Measurements from ENCODE around the gene KRTAP10-4.
"Not testable (repeated sequence)": the region's sequence is repeated elsewhere in the genome, so short reads cannot be mapped to it uniquely, and the experiment has no call there.

KRTAP10-4 gene, protein sequence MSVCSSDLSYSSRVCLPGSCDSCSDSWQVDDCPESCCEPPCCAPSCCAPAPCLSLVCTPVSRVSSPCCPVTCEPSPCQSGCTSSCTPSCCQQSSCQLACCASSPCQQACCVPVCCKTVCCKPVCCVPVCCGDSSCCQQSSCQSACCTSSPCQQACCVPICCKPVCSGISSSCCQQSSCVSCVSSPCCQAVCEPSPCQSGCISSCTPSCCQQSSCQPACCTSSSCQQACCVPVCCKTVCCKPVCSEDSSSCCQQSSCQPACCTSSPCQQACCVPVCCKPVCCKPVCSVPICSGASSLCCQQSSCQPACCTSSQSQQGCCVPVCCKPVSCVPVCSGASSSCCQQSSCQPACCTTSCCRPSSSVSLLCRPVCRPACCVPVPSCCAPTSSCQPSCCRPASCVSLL

DNA sequence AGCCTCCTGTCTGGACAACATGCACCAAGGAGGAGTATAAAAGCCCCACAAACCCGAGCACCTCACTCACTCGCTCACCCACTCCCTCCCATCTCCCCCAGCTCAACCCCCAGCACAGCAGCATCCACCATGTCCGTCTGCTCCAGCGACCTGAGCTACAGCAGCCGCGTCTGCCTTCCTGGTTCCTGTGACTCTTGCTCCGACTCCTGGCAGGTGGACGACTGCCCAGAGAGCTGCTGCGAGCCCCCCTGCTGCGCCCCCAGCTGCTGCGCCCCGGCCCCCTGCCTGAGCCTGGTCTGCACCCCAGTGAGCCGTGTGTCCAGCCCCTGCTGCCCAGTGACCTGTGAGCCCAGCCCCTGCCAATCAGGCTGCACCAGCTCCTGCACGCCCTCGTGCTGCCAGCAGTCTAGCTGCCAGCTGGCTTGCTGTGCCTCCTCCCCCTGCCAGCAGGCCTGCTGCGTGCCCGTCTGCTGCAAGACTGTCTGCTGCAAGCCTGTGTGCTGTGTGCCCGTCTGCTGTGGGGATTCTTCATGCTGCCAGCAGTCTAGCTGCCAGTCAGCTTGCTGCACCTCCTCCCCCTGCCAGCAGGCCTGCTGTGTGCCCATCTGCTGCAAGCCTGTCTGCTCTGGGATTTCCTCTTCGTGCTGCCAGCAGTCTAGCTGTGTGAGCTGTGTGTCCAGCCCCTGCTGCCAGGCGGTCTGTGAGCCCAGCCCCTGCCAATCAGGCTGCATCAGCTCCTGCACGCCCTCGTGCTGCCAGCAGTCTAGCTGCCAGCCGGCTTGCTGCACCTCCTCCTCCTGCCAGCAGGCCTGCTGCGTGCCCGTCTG, at the start of gene KRTAP10-4:
Gene KRTAP10-4, plus strand, starts transcription at position 100 of the 827 bp plus-strand sequence. Its CDS starts 30 bp downstream, at position 130.
- not testable (repeated sequence) for DNase-seq

- no peak for DNase-seq
Observed at GRCh38 chr21:44524414-44525371, 48.8 kb upstream of the KRTAP10-4 start.

DNA sequence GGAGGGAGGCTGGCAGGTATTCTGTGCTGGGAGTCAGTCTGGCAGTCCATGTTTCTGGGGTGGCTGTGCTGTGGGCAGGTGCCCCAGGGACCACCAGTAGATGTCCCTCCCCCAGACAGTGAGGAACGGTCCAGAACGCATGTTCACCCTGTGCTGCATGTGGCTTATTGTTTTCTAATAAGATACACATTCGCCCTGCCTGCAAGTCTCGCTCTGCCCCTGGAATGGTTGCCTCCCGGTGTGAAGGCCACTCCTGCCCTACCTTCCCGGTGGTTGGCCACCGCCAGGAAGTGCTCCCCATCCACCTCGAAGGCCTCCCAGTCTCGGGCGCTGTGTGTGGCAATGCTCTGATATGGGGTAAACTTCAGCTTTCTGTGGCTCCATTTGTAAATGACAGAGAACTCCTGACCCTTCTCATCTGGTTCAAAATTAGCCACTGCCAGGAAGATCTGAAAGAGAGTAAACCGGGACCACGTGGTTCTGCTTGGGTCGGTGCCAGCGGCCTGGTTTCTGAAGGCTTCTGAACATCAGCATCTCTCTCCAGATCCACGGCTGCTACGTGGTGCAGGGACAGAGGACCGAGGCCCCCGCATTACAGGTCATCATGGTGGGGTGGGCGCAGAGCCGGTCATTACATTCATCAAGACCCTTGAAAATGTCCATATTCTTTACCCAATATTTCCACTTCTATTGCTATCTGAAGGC, 48.0 kb upstream of the KRTAP10-4 start:
- no peak for DNase-seq

- no peak for DNase-seq
Observed at GRCh38 chr21:44526096-44526997, 47.2 kb upstream of the KRTAP10-4 start.

DNA sequence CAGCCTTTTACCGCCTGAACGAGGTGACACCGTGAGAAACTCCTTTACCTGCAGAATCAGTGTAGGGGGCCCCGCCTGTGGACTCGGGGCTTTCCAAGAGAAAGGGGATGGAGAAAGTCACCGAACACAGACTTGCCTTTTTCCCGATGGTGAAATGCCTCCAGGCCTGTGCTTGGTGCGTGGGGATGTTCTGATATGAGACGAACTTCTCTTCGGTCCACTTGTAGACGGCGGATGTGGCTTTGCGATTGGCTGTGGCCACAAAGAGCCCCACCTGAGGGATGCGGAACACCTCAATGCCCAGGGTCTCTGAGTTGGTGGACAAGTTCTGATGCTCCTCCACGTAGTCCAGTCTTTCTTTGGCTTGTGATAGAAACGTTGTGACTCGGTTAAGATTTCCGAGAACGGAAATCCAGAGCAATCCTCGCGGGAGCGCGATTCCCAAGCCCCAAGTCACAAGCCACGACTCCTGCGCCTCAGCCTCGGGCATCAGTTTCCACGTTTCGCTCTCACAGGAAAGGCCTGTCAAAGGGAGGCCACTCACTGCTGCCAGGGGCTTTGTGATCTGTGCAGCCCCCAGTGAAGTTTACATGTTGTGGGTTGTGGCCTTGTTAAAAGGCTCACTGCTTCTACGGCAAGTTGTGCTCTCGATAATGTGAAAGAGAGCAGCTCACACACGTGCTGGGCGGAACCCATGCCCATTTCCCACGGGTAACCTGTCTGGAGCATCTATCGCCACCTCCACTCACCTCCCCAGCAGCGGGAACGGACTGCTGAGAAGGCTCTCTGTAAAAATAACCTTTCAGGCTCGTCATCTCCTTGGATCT, 46.2 kb upstream of the KRTAP10-4 start:
- no peak for DNase-seq

DNA sequence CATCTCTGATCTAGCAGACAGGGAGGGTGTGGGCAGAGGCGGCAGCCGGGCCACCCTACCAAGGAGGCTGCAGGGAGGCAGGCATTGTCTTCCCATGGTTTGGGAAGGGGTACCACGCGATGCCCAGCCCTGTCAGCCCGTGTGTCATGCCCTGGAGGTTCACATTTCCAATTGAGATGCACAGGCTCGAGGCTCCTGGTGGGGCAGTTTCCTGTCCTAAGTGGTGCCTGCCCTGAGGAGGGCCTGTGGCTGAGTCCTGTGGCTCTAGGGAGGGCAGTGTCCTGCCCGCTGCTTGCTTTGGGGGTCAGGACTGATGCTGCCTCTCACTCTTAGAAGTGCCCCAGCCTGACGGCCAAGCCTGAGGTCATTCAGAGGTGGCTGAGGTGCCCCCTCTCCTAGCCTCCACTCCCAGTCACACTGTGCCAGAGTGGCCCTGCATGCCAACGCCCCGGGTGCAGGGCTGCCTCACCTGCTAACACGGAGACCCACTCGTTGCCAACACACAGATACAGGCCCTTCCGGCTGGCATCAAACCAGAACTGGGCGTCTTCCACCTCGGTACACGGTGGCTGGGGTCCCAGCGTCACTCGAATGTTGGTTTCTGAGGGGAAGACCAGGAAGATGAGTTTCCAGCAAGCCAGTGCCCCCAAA, 45.4 kb upstream of the KRTAP10-4 start:
- no peak for DNase-seq

- no peak for DNase-seq
Observed at GRCh38 chr21:44528634-44528995, 44.9 kb upstream of the KRTAP10-4 start.

DNA sequence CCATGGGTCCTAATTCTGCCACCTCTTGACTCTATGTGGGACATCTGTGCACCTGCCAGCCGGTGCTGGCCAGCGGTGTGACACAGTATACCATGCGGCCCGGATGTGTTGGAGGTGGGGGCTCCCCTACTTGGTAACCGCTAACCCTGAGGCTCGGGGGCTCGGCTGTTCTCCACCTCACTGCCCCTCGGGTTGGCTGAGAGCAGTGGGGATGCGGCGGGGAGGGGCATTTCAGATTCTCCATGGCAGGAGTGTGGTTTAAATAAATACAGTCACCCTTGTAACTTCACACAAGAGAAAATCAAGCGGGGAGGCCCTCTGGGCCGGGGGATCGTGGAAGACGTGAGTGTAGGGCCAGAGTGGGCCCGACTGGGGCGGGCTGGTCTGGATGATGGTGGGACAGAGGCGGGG, 44.5 kb upstream of the KRTAP10-4 start:
- DNase-seq = no peak

DNA sequence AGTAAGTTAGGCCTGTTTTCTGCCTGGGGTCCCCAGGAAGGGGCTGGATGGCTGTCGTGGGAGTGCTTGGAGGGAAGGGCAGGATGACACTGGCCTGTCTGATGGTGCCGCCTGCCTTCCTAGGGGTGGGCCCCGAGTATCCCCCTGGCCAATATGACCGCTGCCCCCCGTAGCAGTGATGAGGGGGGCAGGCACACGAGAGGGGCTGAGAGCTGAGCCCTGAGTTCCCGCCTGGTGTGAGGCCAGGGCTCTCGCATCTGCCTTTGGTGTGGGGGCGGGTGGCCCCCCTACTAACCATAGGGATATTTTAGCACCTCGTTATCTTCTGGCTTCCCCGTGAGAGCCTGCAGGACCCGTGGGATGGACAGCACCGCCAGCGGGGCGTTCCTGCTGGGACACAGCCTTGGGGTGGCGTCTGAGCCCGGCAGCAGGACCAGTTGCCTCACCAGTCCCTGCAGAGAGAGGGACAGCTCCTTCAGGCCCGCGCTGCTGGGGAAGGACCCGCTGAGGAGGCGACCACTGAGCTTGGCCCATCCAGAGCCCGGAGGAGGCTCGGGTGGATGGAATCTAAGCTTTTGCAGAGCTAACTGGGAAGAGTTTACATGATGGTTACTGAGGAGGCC, 43.9 kb upstream of the KRTAP10-4 start:
- DNase-seq = no peak

DNA sequence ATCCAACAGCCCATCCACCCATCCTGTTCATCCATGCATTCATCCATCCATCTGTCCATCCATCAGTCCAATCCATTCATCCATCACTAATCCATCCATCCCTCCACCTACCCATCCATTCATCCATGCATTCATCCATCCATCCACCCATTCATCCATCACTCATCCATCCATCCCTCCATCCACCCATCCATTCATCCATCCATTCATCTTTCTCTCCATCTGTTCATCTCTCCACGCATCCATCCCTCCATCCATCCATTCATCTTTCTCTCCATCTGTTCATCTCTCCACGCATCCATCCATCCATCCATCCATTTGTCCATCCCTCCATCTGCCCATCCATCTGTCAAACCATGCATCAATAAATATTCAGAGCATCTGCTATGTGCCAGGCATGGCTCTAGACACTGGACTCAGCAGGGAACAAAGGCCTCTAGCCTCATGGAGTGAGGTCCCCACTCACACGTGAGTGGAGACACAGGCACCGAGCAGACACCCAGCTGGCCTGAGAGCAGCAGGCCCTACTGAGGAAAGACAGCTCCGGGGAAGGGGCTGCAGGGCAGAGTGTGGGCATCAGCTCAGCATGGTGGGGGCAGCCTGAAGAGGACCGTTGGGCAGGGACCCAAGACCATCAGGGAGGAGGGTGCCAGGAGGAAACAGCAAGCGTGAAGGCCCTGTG, 43.2 kb upstream of the KRTAP10-4 start:
- DNase-seq = no peak

- DNase-seq = no peak
Observed at GRCh38 chr21:44530903-44531605, 42.5 kb upstream of the KRTAP10-4 start.

- no peak for DNase-seq
Observed at GRCh38 chr21:44531606-44532564, 41.6 kb upstream of the KRTAP10-4 start.

DNA sequence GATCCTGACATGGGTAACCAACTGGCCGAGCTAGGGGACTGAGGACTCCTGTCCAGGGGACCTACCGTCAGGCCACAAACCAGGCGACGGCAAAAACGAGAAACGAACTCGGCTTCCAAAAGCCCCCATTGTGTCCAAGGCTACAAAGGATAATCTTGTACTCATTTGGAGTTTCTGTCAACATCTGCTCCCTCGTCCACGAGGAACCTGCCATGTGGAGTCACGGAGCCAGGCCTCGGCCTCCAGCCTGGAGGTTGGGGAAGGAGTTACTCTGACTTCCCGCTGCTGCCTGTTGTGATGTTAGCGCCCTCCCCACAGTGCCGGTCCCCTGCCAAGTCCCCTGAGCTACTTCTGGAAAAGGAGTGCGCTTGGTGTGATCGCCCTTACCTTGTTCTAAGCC, 40.8 kb upstream of the KRTAP10-4 start:
- DNase-seq = no peak

GRCh38 chr21:44533121-44533890, 40.2 kb upstream of the KRTAP10-4 start:
- no peak for DNase-seq

- DNase-seq = no peak
Observed at GRCh38 chr21:44533891-44534627, 39.5 kb upstream of the KRTAP10-4 start.
